ENCODE results near the gene SLC12A3. TPM values are rescaled to one million over a fixed set of nuclear protein-coding genes. Genes with fewer than 3 reads are reported as not detected.

The SLC12A3 gene
- total RNA-seq, 1 experiment from 2014 or later, result not detected

DNA sequence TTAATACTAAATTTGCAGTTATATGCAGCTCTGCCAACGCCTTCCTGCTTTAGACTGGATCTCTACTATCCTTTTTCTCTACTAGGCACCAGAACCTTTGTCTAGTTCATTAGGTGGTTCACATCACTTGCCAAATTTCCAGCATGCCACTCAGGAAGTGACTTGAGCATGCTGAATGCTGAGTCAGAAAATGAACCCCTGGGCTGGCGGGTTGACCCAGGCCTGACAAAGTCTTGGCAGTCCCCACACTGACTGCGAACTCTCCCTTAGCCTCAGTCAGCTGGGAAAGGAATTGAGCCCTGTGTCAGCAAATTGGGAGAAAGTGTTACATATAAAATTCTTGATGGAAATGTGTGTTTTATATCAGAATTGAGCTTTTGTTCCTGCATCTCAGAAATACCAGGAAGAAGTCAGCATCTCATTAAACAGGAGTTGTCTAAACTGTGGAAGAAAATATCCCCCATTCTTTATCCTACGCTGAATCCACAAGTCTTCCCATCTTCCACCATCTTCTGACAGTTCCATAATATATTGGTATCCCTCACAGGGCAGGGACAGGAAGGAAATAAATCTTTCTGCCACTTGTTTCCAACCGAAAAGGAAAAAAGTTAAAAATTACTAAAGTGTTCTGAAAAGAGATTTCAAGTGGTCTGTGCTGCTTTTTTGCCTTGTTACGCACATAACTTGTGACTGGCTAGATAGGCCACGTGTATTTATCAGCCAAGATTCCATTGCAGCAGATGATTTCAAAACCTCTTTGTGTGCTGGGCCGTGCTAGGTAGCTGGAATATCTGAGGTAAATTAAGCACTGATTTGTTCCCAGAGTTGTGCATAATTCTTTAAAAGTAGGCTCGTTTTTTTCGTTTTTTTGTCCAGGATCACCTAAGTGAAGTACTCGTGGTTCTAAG, 16.7 kb upstream of the SLC12A3 start:
- DNase-seq (ENCODE audit: low spot score), result peak; percentile 89

DNA sequence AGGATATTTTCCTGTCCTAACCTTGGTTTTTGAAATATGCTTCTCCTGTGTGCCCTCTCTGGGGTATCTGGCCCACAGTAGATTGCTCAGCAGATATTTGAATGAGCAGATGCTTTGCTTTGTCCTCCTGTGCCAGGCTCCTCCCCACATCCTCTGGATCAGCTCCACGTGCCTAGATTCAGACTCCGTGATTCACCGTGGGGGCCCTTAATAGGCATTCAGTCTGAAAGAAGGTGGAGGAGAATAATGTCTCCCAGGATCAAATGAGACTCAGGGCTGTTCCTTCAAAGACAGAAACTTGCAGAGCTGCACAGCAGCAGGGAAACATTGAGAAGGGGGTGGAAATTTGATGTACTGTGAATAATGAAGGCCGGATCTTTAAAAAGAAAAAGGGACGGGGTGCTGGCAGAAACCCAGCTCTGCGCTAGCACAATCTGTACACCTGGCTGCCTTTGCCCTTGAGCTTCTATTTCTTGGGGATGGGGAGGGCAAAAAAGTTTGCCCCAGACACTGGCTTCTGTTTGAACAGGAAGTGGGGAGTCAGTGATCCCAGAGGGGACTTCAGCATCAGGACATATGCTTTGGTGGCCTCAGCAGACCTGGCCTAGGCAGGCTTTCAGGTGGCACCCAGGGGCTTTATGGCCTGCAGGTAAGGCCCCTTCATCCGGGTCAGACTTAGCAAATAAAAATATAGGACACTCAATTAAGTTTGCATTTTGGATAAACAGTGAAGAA, 15.9 kb upstream of the SLC12A3 start:
- peak; percentile 91 for DNase-seq (ENCODE audit: low spot score)

- DNase-seq (ENCODE audit: low spot score), result peak; percentile 39
Measured at GRCh38 chr16:56849690-56850680, 15.0 kb upstream of the SLC12A3 start.

- DNase-seq (ENCODE audit: low spot score), result no peak
Measured at GRCh38 chr16:56851671-56852400, 13.2 kb upstream of the SLC12A3 start.

GRCh38 chr16:56852401-56852730, 12.6 kb upstream of the SLC12A3 start:
- DNase-seq (ENCODE audit: low spot score), result no peak

- DNase-seq (ENCODE audit: low spot score), result no peak
Measured at GRCh38 chr16:56852968-56853367, 12.0 kb upstream of the SLC12A3 start.

- DNase-seq (ENCODE audit: low spot score), result no peak
Measured at GRCh38 chr16:56855201-56855600, 9.8 kb upstream of the SLC12A3 start.

- no peak for DNase-seq (ENCODE audit: low spot score)
Measured at GRCh38 chr16:56855946-56856345, 9.1 kb upstream of the SLC12A3 start.

DNA sequence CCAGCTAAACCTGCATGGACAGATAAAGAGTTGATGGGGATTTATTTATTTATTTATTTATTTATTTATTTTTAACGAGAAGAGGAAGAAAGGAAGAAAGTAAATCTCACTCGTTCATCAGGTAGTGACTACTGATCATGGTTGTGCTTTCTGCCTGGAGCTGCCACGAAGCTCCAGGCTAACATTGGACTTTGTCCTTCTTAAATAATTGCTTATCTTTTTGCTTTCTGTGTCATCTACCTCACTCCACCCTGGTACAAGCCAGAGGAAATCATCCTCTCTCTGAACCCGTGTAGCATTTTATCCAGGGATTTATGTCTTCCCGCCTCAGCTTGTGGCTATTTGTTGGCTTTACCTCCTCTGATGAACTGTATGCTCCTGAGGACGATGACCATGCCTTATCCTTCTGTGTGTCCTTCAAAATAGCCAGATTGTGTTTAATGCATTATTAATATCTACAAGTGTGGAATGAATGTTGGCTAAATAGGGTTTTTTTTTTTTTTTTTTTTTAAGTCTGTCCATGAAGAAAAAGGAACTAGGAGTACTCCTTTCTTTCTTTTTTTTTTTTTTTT, 8.0 kb upstream of the SLC12A3 start:
- DNase-seq (ENCODE audit: low spot score), result no peak

DNA sequence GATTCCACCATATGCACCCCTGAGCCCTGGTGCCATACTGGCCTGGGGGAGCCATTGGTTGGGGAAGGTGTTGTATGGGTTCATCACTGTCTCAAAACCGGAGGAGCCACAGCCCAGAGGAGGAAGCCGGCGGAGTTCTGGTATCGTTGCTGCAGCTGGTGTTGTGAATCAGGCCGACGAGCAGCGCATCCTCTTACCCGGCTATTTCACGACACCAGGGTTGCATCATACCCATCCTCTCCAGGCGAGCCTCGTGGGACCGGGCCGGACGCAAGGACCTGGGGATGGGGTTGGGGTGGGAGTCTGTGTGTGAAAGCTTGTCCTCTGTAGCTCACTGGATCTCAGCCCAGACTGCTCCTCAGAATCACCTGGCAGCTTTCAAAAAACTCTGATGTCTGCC, 6.6 kb upstream of the SLC12A3 start:
- DNase-seq (ENCODE audit: low spot score), result no peak

GRCh38 chr16:56859636-56860035, 5.4 kb upstream of the SLC12A3 start:
- DNase-seq (ENCODE audit: low spot score), result no peak

DNA sequence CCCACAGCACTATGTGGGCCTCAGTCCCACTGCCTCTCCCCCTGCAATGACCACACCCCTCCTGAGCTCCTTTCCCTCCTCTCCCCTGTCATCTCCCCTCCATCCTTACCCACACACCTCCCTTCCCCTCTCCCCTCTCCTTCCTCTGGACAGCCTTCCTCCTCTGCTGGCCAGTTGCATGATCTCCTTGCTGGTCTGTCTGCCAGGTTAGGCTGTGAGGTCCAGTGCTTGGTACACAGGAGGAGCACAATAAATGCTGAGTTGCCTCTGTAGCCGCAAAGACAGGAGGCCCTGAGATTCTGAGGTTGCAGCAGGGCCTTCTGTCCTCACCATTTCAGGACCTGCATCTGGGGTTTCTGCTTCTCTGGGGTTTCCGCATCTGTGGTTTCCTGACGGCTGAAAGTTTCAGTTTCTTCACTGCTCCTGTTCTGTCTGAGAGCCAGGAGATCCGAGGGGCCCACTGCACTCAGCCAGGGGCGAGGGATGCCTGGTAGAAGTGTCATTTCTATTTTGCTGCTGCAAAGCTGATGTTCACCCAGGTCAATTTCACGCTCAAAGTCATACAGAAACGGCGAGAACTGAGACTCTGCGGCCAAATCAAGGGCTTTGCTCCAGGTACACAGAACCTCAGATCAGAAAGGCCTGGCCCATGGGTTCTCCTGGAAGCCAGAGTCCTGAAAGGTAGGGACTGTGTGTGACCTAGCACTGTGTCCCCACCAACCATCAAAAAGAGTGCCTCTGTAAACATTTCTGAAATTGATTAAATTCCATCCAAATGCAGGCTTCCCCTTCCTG, 4.6 kb upstream of the SLC12A3 start:
- no peak for DNase-seq (ENCODE audit: low spot score)

- peak; percentile 55 for DNase-seq (ENCODE audit: low spot score)
Measured at GRCh38 chr16:56861092-56861610, 3.9 kb upstream of the SLC12A3 start.

GRCh38 chr16:56861756-56862155, 3.3 kb upstream of the SLC12A3 start:
- DNase-seq (ENCODE audit: low spot score), result no peak

- DNase-seq (ENCODE audit: low spot score), result no peak
Measured at GRCh38 chr16:56862776-56863175, 2.2 kb upstream of the SLC12A3 start.

DNA sequence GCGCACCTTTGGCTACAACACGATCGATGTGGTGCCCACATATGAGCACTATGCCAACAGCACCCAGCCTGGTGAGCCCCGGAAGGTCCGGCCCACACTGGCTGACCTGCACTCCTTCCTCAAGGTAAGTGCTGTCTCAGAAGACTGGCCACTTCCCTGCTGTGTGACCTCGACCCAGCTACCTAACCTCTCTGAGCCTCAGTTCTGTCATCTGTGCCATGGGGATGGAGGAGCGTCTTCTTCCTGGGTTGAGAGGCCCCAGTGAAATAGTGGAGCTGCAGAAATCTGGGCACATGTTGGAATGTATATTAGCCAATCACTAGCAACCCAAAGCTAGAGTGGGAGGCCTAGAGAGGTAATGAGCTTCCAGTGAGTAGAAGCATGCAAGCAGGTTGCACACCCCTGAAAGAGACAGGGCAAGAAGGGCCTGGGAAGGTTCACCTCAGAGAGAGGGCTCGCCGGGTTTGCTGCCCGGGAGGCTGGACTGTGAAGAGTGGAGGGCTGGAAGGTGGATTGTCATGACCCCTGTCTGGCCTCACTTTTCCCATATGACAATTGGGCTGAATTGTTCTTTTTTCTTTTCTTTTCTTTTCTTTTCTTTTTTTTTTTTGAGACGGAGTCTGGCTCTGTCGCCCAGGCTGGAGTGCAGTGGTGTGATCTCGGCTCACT, 521 bp downstream of the SLC12A3 start:
- no peak for DNase-seq (ENCODE audit: low spot score)

DNA sequence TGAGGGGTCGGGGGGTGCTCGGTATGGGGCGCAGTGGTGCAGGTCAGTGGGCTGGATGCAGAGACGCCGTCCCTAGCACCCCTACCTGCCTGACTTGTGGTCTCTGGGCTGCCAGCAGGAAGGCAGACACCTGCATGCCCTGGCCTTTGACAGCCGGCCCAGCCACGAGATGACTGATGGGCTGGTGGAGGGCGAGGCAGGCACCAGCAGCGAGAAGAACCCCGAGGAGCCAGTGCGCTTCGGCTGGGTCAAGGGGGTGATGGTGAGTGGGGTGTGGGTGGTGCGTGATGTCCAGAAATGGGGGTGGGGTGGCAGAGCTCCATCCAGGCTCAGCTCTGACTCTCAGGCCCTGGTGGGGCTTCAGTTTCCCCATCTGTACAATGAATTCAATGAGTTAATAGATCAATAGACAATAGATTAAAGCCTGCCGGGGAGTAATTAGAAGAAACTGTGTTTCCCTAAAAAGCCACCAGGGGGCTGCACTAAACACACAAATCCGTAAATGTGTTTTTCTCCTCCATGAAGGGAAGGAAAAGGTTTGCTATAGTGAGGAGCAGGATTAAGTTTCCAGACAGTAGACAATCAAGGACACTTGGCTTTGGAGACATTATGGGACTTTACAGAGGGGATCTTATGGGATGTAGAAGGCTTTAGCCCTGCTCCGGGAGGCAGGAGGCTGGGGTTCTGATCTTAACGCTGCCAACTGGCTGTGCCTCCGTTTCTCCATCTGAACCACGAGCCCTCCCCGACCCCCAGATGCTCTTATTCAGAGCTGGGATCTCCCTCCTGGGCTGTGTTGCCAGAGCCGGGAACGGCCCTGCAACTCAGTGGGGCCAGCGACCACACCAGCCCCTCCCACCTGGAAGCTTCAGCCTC, 2.2 kb downstream of the SLC12A3 start:
- DNase-seq (ENCODE audit: low spot score), result peak; percentile 58

DNA sequence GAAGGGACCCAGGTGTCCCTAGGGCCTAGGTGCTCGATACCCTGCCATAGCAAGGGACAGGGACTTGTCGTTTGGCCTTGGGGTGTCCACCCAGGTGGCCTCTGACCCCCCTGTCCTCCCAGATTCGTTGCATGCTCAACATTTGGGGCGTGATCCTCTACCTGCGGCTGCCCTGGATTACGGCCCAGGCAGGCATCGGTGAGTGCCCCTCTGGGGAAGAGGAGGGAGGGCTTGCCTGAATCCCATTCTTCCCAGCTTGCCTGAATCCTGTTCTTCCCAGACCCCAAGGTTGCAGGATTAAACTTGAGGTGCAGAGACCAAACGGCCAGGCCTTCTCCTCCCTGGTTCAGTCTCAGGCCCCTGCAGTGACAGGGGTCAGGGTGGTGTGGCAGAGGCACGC, 3.2 kb downstream of the SLC12A3 start:
- no peak for DNase-seq (ENCODE audit: low spot score)
